CD4-positive, alpha-beta memory T cell (primary cell): ENCODE results near the gene ACADVL. TPM values are rescaled to one million over a fixed set of nuclear protein-coding genes. Genes with fewer than 3 reads are reported as not detected.
A peak's percentile ranks its signal among the peaks of the same experiment; 100 is the strongest.

ENCODE experiments used
- CTCF ChIA-PET: fragments of 350-600 bp; sonication (Branson Sonifier 250); formaldehyde crosslinking; loops from one replicate; lab custom pipeline; 2021; ENCODE audit warnings: inconsistent platforms; ENCODE audit not compliant: partially characterized antibody; lab: Charles Lee
- POLR2A ChIA-PET: fragments of 350-600 bp; sonication (Branson Sonifier 250); formaldehyde crosslinking; loops from one replicate; lab custom pipeline; 2021; ENCODE audit not compliant: partially characterized antibody; lab: Charles Lee
- DNase-seq, 5 donors: peaks; one replicate each; pipeline versions ENCODE4 v3.0.0 to v3.0.0-alpha.2; 2020 to 2022; ENCODE audit warnings: mixed read lengths in 1 of 5
- H3K27ac ChIP-seq: one replicate; pipeline ENCODE4 v1.7.0; 2013; ENCODE audit warnings: low read depth, low read length
- H3K27me3 ChIP-seq: 2 replicates; pipeline ENCODE4 v1.7.0; 2013; ENCODE audit warnings: mild to moderate bottlenecking, low read length, moderate library complexity; ENCODE audit not compliant: insufficient read depth
- H3K36me3 ChIP-seq: 2 replicates; pipeline ENCODE4 v1.7.0; 2013; ENCODE audit warnings: mild to moderate bottlenecking, low read length, moderate library complexity; ENCODE audit not compliant: insufficient read depth
- H3K4me1 ChIP-seq: 2 replicates; pipeline ENCODE4 v1.7.0; 2013; ENCODE audit warnings: mild to moderate bottlenecking, low read length, moderate library complexity; ENCODE audit not compliant: insufficient read depth
- H3K4me3 ChIP-seq, 2 donors: one replicate each; pipeline ENCODE4 v1.7.0; 2013; ENCODE audit warnings: low read length in 2 of 2, mild to moderate bottlenecking in 1 of 2
- H3K9me3 ChIP-seq, 2 donors: one replicate each; pipeline ENCODE4 v1.7.0; 2013; ENCODE audit warnings: low read length in 2 of 2, control low read depth in 1 of 2; ENCODE audit not compliant: control insufficient read depth in 1 of 2
- H3K27ac Mint-ChIP-seq, 7 donors: one replicate each; pipeline ENCODE4 v1.8.0; 2020 to 2021; ENCODE audit warnings: mixed read lengths in 7 of 7, mild to moderate bottlenecking in 6 of 7, inconsistent platforms in 3 of 7, moderate library complexity in 3 of 7
- H3K27me3 Mint-ChIP-seq, 2 donors: one replicate each; pipeline ENCODE4 v1.8.0; 2020 to 2021; ENCODE audit warnings: mixed read lengths in 2 of 2
- H3K36me3 Mint-ChIP-seq, 2 donors: one replicate each; pipeline ENCODE4 v1.8.0; 2020 to 2021; ENCODE audit warnings: mixed read lengths in 2 of 2, inconsistent platforms in 1 of 2, mild to moderate bottlenecking in 1 of 2
- H3K4me1 Mint-ChIP-seq, 4 donors: one replicate each; pipeline ENCODE4 v1.8.0; 2020 to 2021; ENCODE audit warnings: mixed read lengths in 4 of 4, mild to moderate bottlenecking in 1 of 4
- H3K4me3 Mint-ChIP-seq, 8 donors: one replicate each; pipeline ENCODE4 v1.8.0; 2020 to 2021; ENCODE audit warnings: mixed read lengths in 8 of 8, mild to moderate bottlenecking in 7 of 8, moderate library complexity in 6 of 8, inconsistent platforms in 3 of 8
- H3K9me3 Mint-ChIP-seq, 8 donors: one replicate each; pipeline ENCODE4 v1.8.0; 2020 to 2021; ENCODE audit warnings: mixed read lengths in 8 of 8, mild to moderate bottlenecking in 5 of 8, inconsistent platforms in 3 of 8, moderate library complexity in 1 of 8
- intact Hi-C: fragments of 100-400 bp; cut with micrococcal nuclease; formaldehyde crosslinking; loops from one replicate; pipeline ENCODE4 v1.15.1; 2023
- polyA plus RNA-seq, 2 donors: library from polyadenylated mRNA; unstranded; fragments of 300-500 nt; fragmentation: Illumina TruSeq; gene quantifications; one replicate each; pipeline ENCODE4 v1.2.3, GENCODE V29; 2021
- total RNA-seq, 2 experiments: library from RNA; stranded (reverse); gene quantifications; one replicate each; pipeline ENCODE4 v1.2.3, GENCODE V29; 2021

ACADVL gene
- total and polyA plus RNA-seq, 4 experiments from 2014 or later = 110 to 342 (median 229) TPM

- peaks cover 16 to 49% (median 30%) of the 10 kb centered on the region in 4 donors for H3K4me1 Mint-ChIP-seq
Measured at GRCh38 chr17:7211491-7212273, 8.1 kb upstream of the ACADVL start.

GRCh38 chr17:7213895-7214299, 5.8 kb upstream of the ACADVL start:
- Histone ChIP-seq H3K27me3 (no peaks in the 10 kb centered on the region), H3K9me3 (no peaks in the 10 kb centered on the region), H3K36me3 (no peaks in the 10 kb centered on the region), H3K4me1 (peaks cover 48% of the 10 kb centered on the region), H3K27ac (peak overlapping the region; percentile 96), H3K4me3 (peak overlapping the region; percentile 47 to 73)
- peaks cover 21 to 61% (median 39%) of the 10 kb centered on the region in 4 donors for H3K4me1 Mint-ChIP-seq
- H3K27ac Mint-ChIP-seq = peak overlapping the region; percentile 98 to 100 (median 100)
- H3K36me3 Mint-ChIP-seq = peaks cover 0 to 5% of the 10 kb centered on the region in 2 donors
- peak overlapping the region; percentile 90 to 98 (median 93) for H3K4me3 Mint-ChIP-seq
- ChIA-PET POLR2A (interaction anchor here (0.8 to 15.3 kb wide), 13 partner anchors 8 to 621 kb away, joined by 3 to 435 read pairs (median 4); partner anchors contain the start of genes CTDNEP1, DVL2, ELP5 and GABARAP), CTCF (interaction anchor here (0.9 to 1.7 kb wide), 9 partner anchors 20 to 168 kb away, joined by 3 to 11 read pairs (median 3); partner anchors contain the start of genes DVL2, GABARAP and PHF23)
- intact Hi-C loops = loop anchor here (1.0 to 2.0 kb wide), 7 partner anchors 9 to 472 kb away; partner anchors contain the start of genes EIF5A, ELP5, PHF23 and TMEM102
- DNase-seq = peak in 2 of 5 donors; percentile 85 to 91
- peaks cover 0 to 13% of the 10 kb centered on the region in 2 donors for H3K27me3 Mint-ChIP-seq
- H3K9me3 Mint-ChIP-seq = peaks cover 0 to 3% (median 0%) of the 10 kb centered on the region in 8 donors

More at GRCh38 chr17:7211491-7212273, 8.1 kb upstream of the ACADVL start:
- Histone ChIP-seq H3K27ac (no peak overlapping the region), H3K4me3 (no peak overlapping the region), H3K36me3 (no peaks in the 10 kb centered on the region), H3K27me3 (no peaks in the 10 kb centered on the region), H3K4me1 (peaks cover 31% of the 10 kb centered on the region), H3K9me3 (no peaks in the 10 kb centered on the region)
- Mint-ChIP-seq H3K36me3 (peaks cover 0 to 5% of the 10 kb centered on the region in 2 donors), H3K4me3 (no peak overlapping the region), H3K27me3 (peaks cover 0 to 13% of the 10 kb centered on the region in 2 donors), H3K9me3 (peaks cover 0 to 3% (median 0%) of the 10 kb centered on the region in 8 donors), H3K27ac (peak overlapping the region; percentile 12 to 78 (median 67))
- intact Hi-C loops = no loop called here
- ChIA-PET CTCF (no interaction called here), POLR2A (no interaction called here)
- DNase-seq = peak in 1 of 5 donors; percentile 9

GRCh38 chr17:7214300-7215135, 5.2 kb upstream of the ACADVL start:
- Mint-ChIP-seq H3K36me3 (peaks cover 0 to 5% of the 10 kb centered on the region in 2 donors), H3K4me3 (peak overlapping the region; percentile 90 to 98 (median 93)), H3K27ac (peak overlapping the region; percentile 98 to 100 (median 100)), H3K4me1 (peaks cover 26 to 67% (median 43%) of the 10 kb centered on the region in 4 donors), H3K27me3 (peaks cover 0 to 13% of the 10 kb centered on the region in 2 donors), H3K9me3 (peaks cover 0 to 3% (median 0%) of the 10 kb centered on the region in 8 donors)
- intact Hi-C loops = loop anchor here (1.0 to 2.0 kb wide), 8 partner anchors 9 to 472 kb away; partner anchors contain the start of genes EIF5A, ELP5, PHF23 and POLR2A
- Histone ChIP-seq H3K4me3 (peak overlapping the region; percentile 68 to 73), H3K4me1 (peaks cover 54% of the 10 kb centered on the region), H3K27me3 (no peaks in the 10 kb centered on the region), H3K9me3 (no peaks in the 10 kb centered on the region), H3K36me3 (no peaks in the 10 kb centered on the region), H3K27ac (peak overlapping the region; percentile 96)
- peak; percentile 97 to 99 (median 98) for DNase-seq
- CTCF ChIA-PET = interaction anchor here (0.9 to 1.7 kb wide), 9 partner anchors 20 to 169 kb away, joined by 3 to 11 read pairs (median 3); partner anchors contain the start of genes DVL2, GABARAP and PHF23
- POLR2A ChIA-PET = interaction anchor here (0.8 to 15.3 kb wide), 14 partner anchors 9 to 620 kb away, joined by 3 to 435 read pairs (median 4); partner anchors contain the start of genes CTDNEP1, DVL2, ELP5 and GABARAP

- Histone ChIP-seq H3K9me3 (no peaks in the 10 kb centered on the region), H3K27ac (peak overlapping the region; percentile 96), H3K4me1 (peaks cover 57% of the 10 kb centered on the region), H3K36me3 (no peaks in the 10 kb centered on the region), H3K27me3 (no peaks in the 10 kb centered on the region), H3K4me3 (peak overlapping the region in 1 of 2 donors; percentile 73)
- Mint-ChIP-seq H3K4me1 (peaks cover 27 to 71% (median 46%) of the 10 kb centered on the region in 4 donors), H3K36me3 (peaks cover 0 to 5% of the 10 kb centered on the region in 2 donors), H3K27me3 (peaks cover 0 to 11% of the 10 kb centered on the region in 2 donors), H3K27ac (peak overlapping the region; percentile 98 to 100 (median 100)), H3K9me3 (peaks cover 0 to 3% (median 0%) of the 10 kb centered on the region in 8 donors), H3K4me3 (peak overlapping the region; percentile 90 to 98 (median 93))
- ChIA-PET POLR2A (interaction anchor here (1.0 to 15.3 kb wide), 7 partner anchors 20 to 368 kb away, joined by 3 to 435 read pairs (median 4); partner anchors contain the start of genes DVL2, GABARAP, GPS2 and MPDU1), CTCF (interaction anchor here (0.8 to 1.7 kb wide), 3 partner anchors 65 to 169 kb away, joined by 3 to 11 read pairs (median 3); no protein-coding TSS in a partner anchor)
- peak in 1 of 5 donors; percentile 47 for DNase-seq
- intact Hi-C loops = loop anchor here (1.0 to 2.0 kb wide), 4 partner anchors 92 to 269 kb away; partner anchors contain the start of genes EIF5A, POLR2A and TMEM102
Measured at GRCh38 chr17:7215136-7215638, 4.6 kb upstream of the ACADVL start.

- Mint-ChIP-seq H3K27ac (peak overlapping the region; percentile 89 to 100 (median 99)), H3K4me3 (peak overlapping the region in 4 of 8 donors; percentile 18 to 98 (median 29)), H3K27me3 (peaks cover 0 to 10% of the 10 kb centered on the region in 2 donors), H3K4me1 (peaks cover 31 to 76% (median 51%) of the 10 kb centered on the region in 4 donors), H3K36me3 (peaks cover 0 to 7% of the 10 kb centered on the region in 2 donors), H3K9me3 (peaks cover 0 to 3% (median 0%) of the 10 kb centered on the region in 8 donors)
- no peak overlapping the region for H3K4me3 ChIP-seq
- peaks cover 62% of the 10 kb centered on the region for H3K4me1 ChIP-seq
- no peaks in the 10 kb centered on the region for H3K9me3 ChIP-seq
- H3K27me3 ChIP-seq = no peaks in the 10 kb centered on the region
- peak overlapping the region; percentile 96 for H3K27ac ChIP-seq
- H3K36me3 ChIP-seq = no peaks in the 10 kb centered on the region
- ChIA-PET CTCF (interaction anchor here (0.8 kb wide), 1 partner anchor 170 kb away, joined by 3 read pairs; no protein-coding TSS in a partner anchor), POLR2A (interaction anchor here (0.6 to 15.3 kb wide), 3 partner anchors 20 to 169 kb away, joined by 3 to 435 read pairs (median 10); partner anchors contain the start of genes DVL2, GABARAP and PHF23)
- intact Hi-C loops = loop anchor here (1.0 to 2.0 kb wide), 4 partner anchors 91 to 269 kb away; partner anchors contain the start of genes EIF5A, POLR2A and TMEM102
- peak in 1 of 5 donors; percentile 39 for DNase-seq
Measured at GRCh38 chr17:7215652-7216180, 4.0 kb upstream of the ACADVL start.
